Lung (tissue), 12 donors: ENCODE measurements around the gene MAPK4. TPM values are rescaled to one million over a fixed set of nuclear protein-coding genes. Genes with fewer than 3 reads are reported as not detected.

Experiments used
- ATAC-seq: fragments of 200-7000 bp; cut with Tn5 transposase; one replicate; pipeline ENCODE4 v1.9.1; 2020; ENCODE audit warnings: moderate number of reproducible peaks; ENCODE audit not compliant: insufficient read depth, low FRiP score
- DNase-seq, 3 donors: peaks; one replicate each; pipeline ENCODE4 v3.0.0-alpha.2; 2013 to 2017
- H3K27ac ChIP-seq, 2 donors: one replicate each; pipeline ENCODE4 v1.5.1; 2013; ENCODE audit warnings: mild to moderate bottlenecking in 2 of 2, moderate library complexity in 2 of 2, control low read depth in 1 of 2, inconsistent platforms in 1 of 2, low read depth in 1 of 2, low read length in 1 of 2
- H3K27me3 ChIP-seq, 3 donors: one replicate each; pipeline ENCODE4 v1.5.1; 2013; ENCODE audit warnings: low read length in 2 of 3; ENCODE audit not compliant: control insufficient read depth in 3 of 3, insufficient read depth in 3 of 3
- H3K36me3 ChIP-seq, 4 donors: one replicate each; pipeline ENCODE4 v1.5.1; 2013; ENCODE audit warnings: low read length in 4 of 4, mild to moderate bottlenecking in 1 of 4, moderate library complexity in 1 of 4; ENCODE audit not compliant: control insufficient read depth in 4 of 4, insufficient read depth in 4 of 4
- H3K4me1 ChIP-seq, 5 donors: one replicate each; pipeline ENCODE4 v1.5.1; 2013; ENCODE audit warnings: low read length in 5 of 5, mild to moderate bottlenecking in 2 of 5, moderate library complexity in 1 of 5; ENCODE audit not compliant: control insufficient read depth in 5 of 5, insufficient read depth in 5 of 5
- H3K4me3 ChIP-seq: one replicate; pipeline ENCODE4 v1.5.1; 2013; ENCODE audit warnings: mild to moderate bottlenecking, control low read depth, moderate library complexity
- H3K9ac ChIP-seq, 2 donors: one replicate each; pipeline ENCODE4 v1.5.1; 2013; ENCODE audit warnings: low read length in 2 of 2, control low read depth in 1 of 2; ENCODE audit not compliant: insufficient read depth in 1 of 2
- H3K9me3 ChIP-seq, 4 donors: one replicate each; pipeline ENCODE4 v1.5.1; 2013; ENCODE audit warnings: low read length in 3 of 4, mild to moderate bottlenecking in 1 of 4, moderate library complexity in 1 of 4; ENCODE audit not compliant: control insufficient read depth in 4 of 4, insufficient read depth in 3 of 4
- WGBS, 2 donors: extraction: QIAGEN DNeasy Blood & Tissue Kit; methylation state at CpG; one replicate each; pipeline ENCODE4 v1.1.7; 2013; 5-methylcytosine and 5-hydroxymethylcytosine counted together
- polyA plus RNA-seq, 2 donors: library from polyadenylated mRNA; stranded (reverse); fragments of 200-250 nt; gene quantifications; one replicate each; pipeline ENCODE4 v1.2.1, GENCODE V29; 2013
- total RNA-seq, 2 donors: library from RNA; depleted of rRNA in 1 of 2; stranded (reverse); fragments of >200 nt in 1 of 2; gene quantifications; one replicate each; pipeline ENCODE4 v1.2.1, GENCODE V29; 2014 to 2021
- TF ChIP-seq, protein P1 (sequence below): IDR thresholded peaks from 2 replicates; pipeline ENCODE4 v1.5.1; 2012; ENCODE audit warnings: mild to moderate bottlenecking; ENCODE audit errors: control extremely low read depth, extremely low read depth
- donor health status: control.
- donor health status: control.
- donor health status: Bipolar disorder and iron deficiency.
- donor health status: healthy.
- donor health status: DM: yes; HTN: yes; CAD: no.

MAPK4 gene
- total and polyA plus RNA-seq, 4 donors, result 1.8 to 10.7 (median 3.9) TPM

GRCh38 chr18:50590593-50590992 is 30.7 kb downstream of the MAPK4 start:
- H3K9me3 ChIP-seq, result peaks cover 0 to 2% (median 0%) of the 10 kb centered on the region in 4 donors
- WGBS, 2 donors, result 85 to 89% methylated on average over 3 of the region's 3 CpGs
- no peak for ATAC-seq

DNA sequence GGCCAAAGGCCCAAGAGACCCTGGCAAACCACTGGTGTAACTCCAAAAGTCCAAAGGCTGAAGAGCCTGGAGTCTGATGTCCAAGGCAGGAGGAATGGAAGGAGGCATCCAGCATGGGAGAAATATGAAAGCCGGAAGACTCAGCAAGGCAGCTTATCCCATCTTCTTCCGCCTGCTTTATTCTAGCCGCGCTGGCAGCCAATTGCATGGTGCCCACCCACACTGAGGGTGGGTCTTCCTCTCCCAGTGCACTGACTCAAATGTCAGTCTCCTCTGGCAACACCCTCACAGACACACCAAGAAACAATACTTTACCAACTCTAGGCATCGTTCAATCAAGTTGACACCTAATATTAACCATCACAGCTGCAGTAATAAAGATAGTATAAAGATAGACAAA is 34.1 kb downstream of the MAPK4 start:
- Histone ChIP-seq H3K36me3 (no peaks in the 10 kb centered on the region), H3K4me3 (no peak overlapping the region), H3K4me1 (no peaks in the 10 kb centered on the region), H3K27me3 (no peaks in the 10 kb centered on the region), H3K9me3 (no peaks in the 10 kb centered on the region), H3K27ac (no peak overlapping the region), H3K9ac (no peak overlapping the region)
- WGBS, 2 donors, result 91 to 94% methylated on average over 5 of the region's 5 CpGs
- DNase-seq (no peak), ATAC-seq (no peak)
- TF ChIP-seq, protein P1, sequence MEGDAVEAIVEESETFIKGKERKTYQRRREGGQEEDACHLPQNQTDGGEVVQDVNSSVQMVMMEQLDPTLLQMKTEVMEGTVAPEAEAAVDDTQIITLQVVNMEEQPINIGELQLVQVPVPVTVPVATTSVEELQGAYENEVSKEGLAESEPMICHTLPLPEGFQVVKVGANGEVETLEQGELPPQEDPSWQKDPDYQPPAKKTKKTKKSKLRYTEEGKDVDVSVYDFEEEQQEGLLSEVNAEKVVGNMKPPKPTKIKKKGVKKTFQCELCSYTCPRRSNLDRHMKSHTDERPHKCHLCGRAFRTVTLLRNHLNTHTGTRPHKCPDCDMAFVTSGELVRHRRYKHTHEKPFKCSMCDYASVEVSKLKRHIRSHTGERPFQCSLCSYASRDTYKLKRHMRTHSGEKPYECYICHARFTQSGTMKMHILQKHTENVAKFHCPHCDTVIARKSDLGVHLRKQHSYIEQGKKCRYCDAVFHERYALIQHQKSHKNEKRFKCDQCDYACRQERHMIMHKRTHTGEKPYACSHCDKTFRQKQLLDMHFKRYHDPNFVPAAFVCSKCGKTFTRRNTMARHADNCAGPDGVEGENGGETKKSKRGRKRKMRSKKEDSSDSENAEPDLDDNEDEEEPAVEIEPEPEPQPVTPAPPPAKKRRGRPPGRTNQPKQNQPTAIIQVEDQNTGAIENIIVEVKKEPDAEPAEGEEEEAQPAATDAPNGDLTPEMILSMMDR, result no peak

More at GRCh38 chr18:50590593-50590992, 30.7 kb downstream of the MAPK4 start:
- Histone ChIP-seq H3K27me3 (no peaks in the 10 kb centered on the region), H3K4me1 (no peaks in the 10 kb centered on the region), H3K4me3 (no peak overlapping the region), H3K36me3 (no peaks in the 10 kb centered on the region), H3K9ac (no peak overlapping the region), H3K27ac (no peak overlapping the region)
- no peak for DNase-seq
- TF ChIP-seq, protein P1, result no peak

- DNase-seq (no peak), ATAC-seq (no peak)
- 59 to 84% methylated on average over 4 of the region's 4 CpGs for WGBS, 2 donors
- no peaks in the 10 kb centered on the region for H3K27me3 ChIP-seq
- no peaks in the 10 kb centered on the region for H3K9me3 ChIP-seq
- H3K36me3 ChIP-seq, result no peaks in the 10 kb centered on the region
- H3K27ac ChIP-seq, result no peak overlapping the region
- no peak overlapping the region for H3K4me3 ChIP-seq
- TF ChIP-seq, protein P1, result no peak
- no peaks in the 10 kb centered on the region for H3K4me1 ChIP-seq
- no peak overlapping the region for H3K9ac ChIP-seq
These were observed 35.1 kb downstream of the MAPK4 start for GRCh38 chr18:50594942-50595341.

DNA sequence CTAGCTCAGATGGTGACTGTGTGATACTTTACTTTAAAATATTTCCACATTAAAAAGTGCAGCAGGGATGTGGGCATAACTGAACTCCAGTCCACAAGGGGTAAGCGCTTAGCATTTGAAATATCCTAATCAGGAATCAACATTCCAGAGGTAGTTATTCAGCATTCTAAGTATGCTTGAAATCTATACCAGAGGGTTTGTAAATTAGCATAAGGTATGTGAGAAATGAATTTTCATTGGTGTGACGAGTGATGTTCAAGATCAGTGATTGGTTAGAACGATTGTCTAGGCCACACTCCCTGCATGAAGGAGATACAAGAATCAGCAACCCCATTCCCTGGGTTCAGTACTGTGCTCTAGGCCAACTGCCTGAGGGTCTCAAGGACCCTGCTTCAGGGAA is 42.6 kb downstream of the MAPK4 start:
- Histone ChIP-seq H3K36me3 (no peaks in the 10 kb centered on the region), H3K4me3 (no peak overlapping the region), H3K27ac (no peak overlapping the region), H3K9me3 (no peaks in the 10 kb centered on the region), H3K4me1 (peaks cover 0 to 3% (median 0%) of the 10 kb centered on the region in 5 donors), H3K9ac (no peak overlapping the region), H3K27me3 (no peaks in the 10 kb centered on the region)
- no peak for DNase-seq
- ATAC-seq, result no peak
- TF ChIP-seq, protein P1, result no peak
- WGBS, 2 donors, result 73 to 93% methylated on average over 3 of the region's 3 CpGs
